ENCODE results near the gene ANKRD24.
"Not testable (repeated sequence)": the region's sequence is repeated elsewhere in the genome, so short reads cannot be mapped to it uniquely, and the experiment has no call there.

ANKRD24 gene

DNA sequence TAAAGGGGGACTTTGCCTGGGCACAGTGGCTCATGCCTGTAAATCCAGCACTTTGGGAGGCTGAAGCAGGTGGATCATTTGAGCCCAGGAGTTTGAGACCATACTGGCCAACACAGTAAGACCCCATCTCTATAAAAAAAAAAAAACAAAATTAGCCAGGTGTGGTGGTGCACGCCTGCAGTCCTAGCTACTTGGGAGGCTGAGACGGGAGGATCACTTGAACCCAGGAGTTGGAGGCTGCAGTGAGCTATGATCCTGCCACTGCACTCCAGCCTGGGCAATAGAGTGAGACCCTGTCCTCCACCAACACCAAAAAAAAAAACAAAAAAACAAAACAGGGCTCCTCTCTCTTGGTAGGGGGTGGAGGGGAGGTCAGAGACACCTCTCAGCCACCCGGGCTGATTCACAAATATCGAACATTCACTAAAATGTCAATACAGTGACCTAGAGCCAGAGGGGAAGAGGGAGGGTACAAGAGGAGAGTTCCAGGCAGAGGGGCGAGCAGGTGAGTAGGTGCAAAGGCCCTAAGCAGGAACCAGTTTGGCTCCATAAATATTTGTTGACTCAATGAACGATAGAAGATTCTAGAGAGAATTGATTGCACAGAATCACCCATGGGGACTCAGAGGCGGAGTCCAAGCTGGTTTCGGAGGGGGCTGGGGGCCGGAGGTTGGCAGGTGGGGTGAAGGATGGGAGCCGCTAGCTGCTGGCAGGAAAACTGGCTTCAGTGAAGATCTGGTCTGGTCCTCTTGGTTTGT lies 30.1 kb upstream of the ANKRD24 start:
- Histone ChIP-seq H3K36me3 (ENCODE audit: insufficient read depth, low read length) (no peaks in the 10 kb centered on the region), H3K4me3 (ENCODE audit: low read depth in 1 of 2, low read length in 2 of 2) (no peak overlapping the region)

DNA sequence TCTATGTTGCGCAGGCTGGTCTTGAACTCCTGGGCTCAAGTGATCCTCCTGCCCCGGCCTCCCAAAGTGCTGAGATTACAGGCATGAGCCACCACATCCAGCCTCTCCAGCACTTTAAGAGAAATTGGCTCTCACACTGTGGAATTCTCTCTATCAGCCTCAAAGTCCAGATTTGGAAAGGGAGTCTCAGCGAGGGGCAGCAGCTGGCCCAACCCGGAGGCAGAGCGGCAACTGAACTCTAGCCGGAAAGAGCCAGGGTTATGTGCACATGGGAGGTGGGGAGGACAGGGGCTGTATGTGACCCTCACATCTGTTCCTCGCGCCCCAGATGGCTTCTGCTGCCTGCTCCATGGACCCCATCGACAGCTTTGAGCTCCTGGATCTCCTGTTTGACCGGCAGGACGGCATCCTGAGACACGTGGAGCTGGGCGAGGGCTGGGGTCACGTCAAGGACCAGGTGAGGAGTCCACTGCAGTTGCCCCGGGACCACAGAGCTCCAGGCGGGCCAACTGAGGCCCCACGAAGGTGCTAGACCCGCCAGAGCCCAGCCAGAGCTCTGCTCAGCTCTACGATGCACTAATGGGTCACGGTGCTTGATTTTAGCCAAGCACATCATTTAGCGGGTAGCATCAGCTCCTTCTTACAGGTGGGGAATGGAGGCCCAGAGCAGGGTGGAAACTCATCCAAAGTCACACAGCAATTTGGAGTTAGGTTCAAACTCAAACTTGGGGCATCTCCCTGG lies 27.7 kb upstream of the ANKRD24 start:
- Histone ChIP-seq H3K9ac (ENCODE audit: low read depth, low read length) (no peak overlapping the region), H3K4me2 (ENCODE audit: insufficient read depth, low read length) (no peak overlapping the region)
- no peak for ATAC-seq (ENCODE audit: insufficient read depth, low read depth)

More for the DNA sequence above, 30.1 kb upstream of the ANKRD24 start:
- no peak for DNase-seq
- no peaks in the 10 kb centered on the region for H4K20me1 ChIP-seq (ENCODE audit: insufficient read depth, low read length)
- H3K9ac ChIP-seq (ENCODE audit: low read depth, low read length): no peak overlapping the region
- no peak overlapping the region for H2AFZ ChIP-seq (ENCODE audit: low read depth, low read length)
- TF ChIP-seq, protein P1, sequence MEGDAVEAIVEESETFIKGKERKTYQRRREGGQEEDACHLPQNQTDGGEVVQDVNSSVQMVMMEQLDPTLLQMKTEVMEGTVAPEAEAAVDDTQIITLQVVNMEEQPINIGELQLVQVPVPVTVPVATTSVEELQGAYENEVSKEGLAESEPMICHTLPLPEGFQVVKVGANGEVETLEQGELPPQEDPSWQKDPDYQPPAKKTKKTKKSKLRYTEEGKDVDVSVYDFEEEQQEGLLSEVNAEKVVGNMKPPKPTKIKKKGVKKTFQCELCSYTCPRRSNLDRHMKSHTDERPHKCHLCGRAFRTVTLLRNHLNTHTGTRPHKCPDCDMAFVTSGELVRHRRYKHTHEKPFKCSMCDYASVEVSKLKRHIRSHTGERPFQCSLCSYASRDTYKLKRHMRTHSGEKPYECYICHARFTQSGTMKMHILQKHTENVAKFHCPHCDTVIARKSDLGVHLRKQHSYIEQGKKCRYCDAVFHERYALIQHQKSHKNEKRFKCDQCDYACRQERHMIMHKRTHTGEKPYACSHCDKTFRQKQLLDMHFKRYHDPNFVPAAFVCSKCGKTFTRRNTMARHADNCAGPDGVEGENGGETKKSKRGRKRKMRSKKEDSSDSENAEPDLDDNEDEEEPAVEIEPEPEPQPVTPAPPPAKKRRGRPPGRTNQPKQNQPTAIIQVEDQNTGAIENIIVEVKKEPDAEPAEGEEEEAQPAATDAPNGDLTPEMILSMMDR (IDR thresholded peaks at IDR 0.05; ENCODE audit: borderline replicate concordance, extremely low read depth, low read length, poor library complexity, severe bottlenecking): no peak
- TF ChIP-seq EZH2 (IDR thresholded peaks at IDR 0.05; ENCODE audit: borderline replicate concordance, low read depth, low read length, severe bottlenecking): no peak
- H3K27me3 ChIP-seq (ENCODE audit: insufficient read depth, low read length, poor library complexity): no peaks in the 10 kb centered on the region
- H3K4me1 ChIP-seq (ENCODE audit: insufficient read depth, low read length): peaks cover 8% of the 10 kb centered on the region
- no peaks in the 10 kb centered on the region for H3K9me3 ChIP-seq (ENCODE audit: insufficient read depth, low read length, severe bottlenecking)
- H3K79me2 ChIP-seq (ENCODE audit: insufficient read depth, low read length): no peaks in the 10 kb centered on the region
- no peak overlapping the region for H3K27ac ChIP-seq (ENCODE audit: low read length)
- no peak overlapping the region for H3K4me2 ChIP-seq (ENCODE audit: insufficient read depth, low read length)
- ATAC-seq (ENCODE audit: insufficient read depth, low read depth): no peak

DNA sequence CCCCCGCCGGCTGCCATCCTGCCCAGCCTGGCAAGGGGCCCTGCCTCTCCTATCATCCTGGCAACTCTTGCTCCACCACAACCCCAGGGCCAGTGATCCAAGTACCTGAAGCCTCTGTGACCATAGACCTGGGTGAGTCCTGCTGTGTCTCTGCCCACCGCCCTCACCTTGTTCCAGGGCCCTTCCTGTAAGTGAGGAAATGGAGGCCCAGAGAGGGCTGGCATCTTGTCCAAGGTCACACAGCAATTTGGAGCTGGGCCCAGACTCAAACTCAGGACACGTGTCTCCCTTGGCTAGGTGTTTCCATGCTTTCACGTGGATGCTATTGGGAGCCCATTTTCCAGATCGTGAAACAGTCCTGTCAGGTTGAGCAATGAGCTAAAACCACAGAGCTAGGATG lies 25.3 kb upstream of the ANKRD24 start:
- Histone ChIP-seq H3K79me2 (ENCODE audit: insufficient read depth, low read length) (no peaks in the 10 kb centered on the region), H3K4me3 (ENCODE audit: low read depth in 1 of 2, low read length in 2 of 2) (no peak overlapping the region), H3K27ac (ENCODE audit: low read length) (no peak overlapping the region), H4K20me1 (ENCODE audit: insufficient read depth, low read length) (peaks cover 4% of the 10 kb centered on the region; the same call in 1 of the 2 replicates), H2AFZ (ENCODE audit: low read depth, low read length) (no peak overlapping the region), H3K4me1 (ENCODE audit: insufficient read depth, low read length) (peaks cover 8% of the 10 kb centered on the region), H3K4me2 (ENCODE audit: insufficient read depth, low read length) (no peak overlapping the region), H3K36me3 (ENCODE audit: insufficient read depth, low read length) (no peaks in the 10 kb centered on the region), H3K9ac (ENCODE audit: low read depth, low read length) (no peak overlapping the region), H3K27me3 (ENCODE audit: insufficient read depth, low read length, poor library complexity) (no peaks in the 10 kb centered on the region), H3K9me3 (ENCODE audit: insufficient read depth, low read length, severe bottlenecking) (no peaks in the 10 kb centered on the region)
- ATAC-seq (ENCODE audit: insufficient read depth, low read depth): no peak
- TF ChIP-seq, protein P1 (IDR thresholded peaks at IDR 0.05; ENCODE audit: borderline replicate concordance, extremely low read depth, low read length, poor library complexity, severe bottlenecking): no peak
- TF ChIP-seq EZH2 (IDR thresholded peaks at IDR 0.05; ENCODE audit: borderline replicate concordance, low read depth, low read length, severe bottlenecking): no peak
- DNase-seq: no peak

More for the DNA sequence above, 27.7 kb upstream of the ANKRD24 start:
- Histone ChIP-seq H3K27ac (ENCODE audit: low read length) (no peak overlapping the region), H2AFZ (ENCODE audit: low read depth, low read length) (no peak overlapping the region), H3K27me3 (ENCODE audit: insufficient read depth, low read length, poor library complexity) (no peaks in the 10 kb centered on the region), H4K20me1 (ENCODE audit: insufficient read depth, low read length) (no peaks in the 10 kb centered on the region), H3K4me1 (ENCODE audit: insufficient read depth, low read length) (peaks cover 8% of the 10 kb centered on the region), H3K4me3 (ENCODE audit: low read depth in 1 of 2, low read length in 2 of 2) (no peak overlapping the region), H3K9me3 (ENCODE audit: insufficient read depth, low read length, severe bottlenecking) (no peaks in the 10 kb centered on the region), H3K36me3 (ENCODE audit: insufficient read depth, low read length) (no peaks in the 10 kb centered on the region), H3K79me2 (ENCODE audit: insufficient read depth, low read length) (no peaks in the 10 kb centered on the region)
- DNase-seq: no peak
- TF ChIP-seq EZH2 (IDR thresholded peaks at IDR 0.05; ENCODE audit: borderline replicate concordance, low read depth, low read length, severe bottlenecking): no peak
- TF ChIP-seq, protein P1 (IDR thresholded peaks at IDR 0.05; ENCODE audit: borderline replicate concordance, extremely low read depth, low read length, poor library complexity, severe bottlenecking): no peak

DNA sequence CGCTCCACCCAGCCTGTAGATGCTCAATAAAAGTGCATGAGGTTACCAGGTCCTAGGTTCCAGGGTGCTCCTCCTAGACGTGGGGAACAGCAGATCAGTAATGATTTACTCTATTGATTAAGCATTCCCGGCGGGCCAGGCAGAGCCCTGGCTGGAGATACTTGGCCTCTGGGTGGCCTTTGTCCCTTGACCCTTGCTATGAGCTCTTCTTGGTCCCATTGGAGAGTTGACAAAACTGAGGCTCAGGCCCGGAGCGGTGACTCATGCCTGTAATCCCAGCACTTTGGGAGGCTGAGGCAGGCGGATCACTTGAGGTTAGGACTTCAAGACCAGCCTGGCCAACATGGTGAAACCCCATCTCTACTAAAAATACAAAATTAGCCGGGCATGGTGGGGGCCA lies 24.5 kb upstream of the ANKRD24 start:
- not testable (repeated sequence) for H3K27ac ChIP-seq (ENCODE audit: low read length); ATAC-seq (ENCODE audit: insufficient read depth, low read depth); H3K4me1 ChIP-seq (ENCODE audit: insufficient read depth, low read length); H3K9me3 ChIP-seq (ENCODE audit: insufficient read depth, low read length, severe bottlenecking); H3K9ac ChIP-seq (ENCODE audit: low read depth, low read length); H3K27me3 ChIP-seq (ENCODE audit: insufficient read depth, low read length, poor library complexity); DNase-seq; H3K36me3 ChIP-seq (ENCODE audit: insufficient read depth, low read length); H3K4me3 ChIP-seq (ENCODE audit: low read depth in 1 of 2, low read length in 2 of 2); H3K79me2 ChIP-seq (ENCODE audit: insufficient read depth, low read length); H3K4me2 ChIP-seq (ENCODE audit: insufficient read depth, low read length); H2AFZ ChIP-seq (ENCODE audit: low read depth, low read length); H4K20me1 ChIP-seq (ENCODE audit: insufficient read depth, low read length)
